Neural cell (in vitro differentiated cells): Measurements from ENCODE around the gene GLIS2. TPM values are rescaled to one million over a fixed set of nuclear protein-coding genes. Genes with fewer than 3 reads are reported as not detected.

Source experiments
- H2AFZ ChIP-seq: fragments of 200-600, 300-800 bp; sonication (generic), shearing (Covaris generic); 2 replicates; pipeline ENCODE4 v1.6.0; 2014; ENCODE audit warnings: low read depth, mild to moderate bottlenecking, antibody characterized with exemption, low read length, moderate library complexity
- H3F3A ChIP-seq: fragments of 200-600 bp; shearing (Covaris generic); 2 replicates; pipeline ENCODE4 v1.6.1; 2016; ENCODE audit warnings: mild to moderate bottlenecking, moderate library complexity, mixed read lengths, antibody characterized with exemption, low read length; ENCODE audit not compliant: insufficient read depth, poor library complexity, severe bottlenecking
- H3K27ac ChIP-seq: fragments of 200-600, 300-800 bp; sonication (generic), shearing (Covaris generic); 2 replicates; pipeline ENCODE4 v1.5.1; 2014; ENCODE audit warnings: mild to moderate bottlenecking, low read length, moderate library complexity
- H3K27me3 ChIP-seq: fragments of 300-800, 200-600 bp; sonication (generic), shearing (Covaris generic); 2 replicates; pipeline ENCODE4 v1.6.0; 2014; ENCODE audit warnings: mild to moderate bottlenecking, low read depth, low read length, moderate library complexity; ENCODE audit not compliant: insufficient read depth
- H3K36me3 ChIP-seq: fragments of 300-800, 200-600 bp; sonication (generic), shearing (Covaris generic); 2 replicates; pipeline ENCODE4 v1.5.1; 2014; ENCODE audit warnings: mild to moderate bottlenecking, antibody characterized with exemption, low read length, moderate library complexity; ENCODE audit not compliant: insufficient read depth
- H3K4me2 ChIP-seq: fragments of 300-800, 200-600 bp; sonication (generic), shearing (Covaris generic); 2 replicates; pipeline ENCODE4 v1.6.0; 2014; ENCODE audit warnings: mild to moderate bottlenecking, low read length
- H3K4me3 ChIP-seq: fragments of 300-800, 200-600 bp; sonication (generic), shearing (Covaris generic); 2 replicates; pipeline ENCODE4 v1.5.1; 2014; ENCODE audit warnings: mild to moderate bottlenecking, low read length, moderate library complexity
- H3K79me2 ChIP-seq: fragments of 200-600 bp; shearing (Covaris generic); replicated peaks from 2 replicates; pipeline ENCODE4 v1.6.0; 2014; ENCODE audit warnings: mild to moderate bottlenecking, low read length, moderate library complexity; ENCODE audit not compliant: insufficient read depth
- H3K9ac ChIP-seq: fragments of 300-800, 200-600 bp; sonication (generic), shearing (Covaris generic); 2 replicates; pipeline ENCODE4 v1.6.1; 2016; ENCODE audit warnings: mild to moderate bottlenecking, low read length, mixed read lengths
- H3K9me2 ChIP-seq: fragments of 200-600 bp; shearing (Covaris generic); 2 replicates; pipeline ENCODE4 v1.6.1; 2016; ENCODE audit warnings: mild to moderate bottlenecking, low read length, mixed read lengths; ENCODE audit not compliant: insufficient read depth
- H3K9me3 ChIP-seq: fragments of 200-600, 300-800 bp; sonication (generic), shearing (Covaris generic); 2 replicates; pipeline ENCODE4 v1.6.1; 2016; ENCODE audit warnings: mild to moderate bottlenecking, mixed run types, low read length, moderate library complexity, mixed read lengths
- H4K20me1 ChIP-seq: fragments of 200-600 bp; shearing (Covaris generic); 2 replicates; pipeline ENCODE4 v1.6.1; 2016; ENCODE audit warnings: mild to moderate bottlenecking, mixed run types; ENCODE audit not compliant: insufficient read depth
- EP300 ChIP-seq: fragments of 450-650 bp; conservative IDR thresholded peaks from 2 replicates; pipeline ENCODE4 v1.6.1; 2014; ENCODE audit warnings: antibody characterized with exemption, mild to moderate bottlenecking, moderate library complexity; ENCODE audit not compliant: poor library complexity, severe bottlenecking
- EZH2 ChIP-seq: fragments of 200-600, 300-800 bp; shearing (Covaris generic), sonication (generic); IDR thresholded peaks from 2 replicates; pipeline ENCODE4 v1.6.1; 2014; ENCODE audit warnings: antibody characterized with exemption, low read length, borderline replicate concordance, mild to moderate bottlenecking; ENCODE audit not compliant: insufficient read depth, poor library complexity, severe bottlenecking
- MXI1 ChIP-seq: fragments of 450-650 bp; conservative IDR thresholded peaks from 2 replicates; pipeline ENCODE4 v1.6.1; 2014; ENCODE audit warnings: antibody characterized with exemption, mild to moderate bottlenecking; ENCODE audit not compliant: poor library complexity, severe bottlenecking
- POLR2AphosphoS5 ChIP-seq: IDR thresholded peaks from 2 replicates; pipeline ENCODE4 v1.6.1; 2012
- RAD21 ChIP-seq: fragments of 450-650 bp; conservative IDR thresholded peaks from 2 replicates; pipeline ENCODE4 v1.6.1; 2014; ENCODE audit warnings: antibody characterized with exemption, mild to moderate bottlenecking, moderate library complexity
- SMC3 ChIP-seq: fragments of 450-650 bp; conservative IDR thresholded peaks from 2 replicates; pipeline ENCODE4 v1.6.1; 2014; ENCODE audit warnings: antibody characterized with exemption, mild to moderate bottlenecking, moderate library complexity; ENCODE audit not compliant: poor library complexity
- TAF1 ChIP-seq: IDR thresholded peaks from 2 replicates; pipeline ENCODE4 v1.6.1; 2012; ENCODE audit warnings: low read depth
- polyA plus RNA-seq: library from polyadenylated mRNA; depleted of rRNA; stranded (reverse); fragments of >200 nt; gene quantifications from 2 replicates; pipeline ENCODE4 v1.2.3, GENCODE V29; 2014
- TF ChIP-seq, protein P1 (sequence below): fragments of 450-650 bp; IDR thresholded peaks from 2 replicates; pipeline ENCODE4 v1.5.1; 2014; ENCODE audit warnings: antibody characterized with exemption, mild to moderate bottlenecking, moderate library complexity; ENCODE audit not compliant: poor library complexity, severe bottlenecking
- TF ChIP-seq, protein P2 (sequence below): IDR thresholded peaks from 2 replicates; pipeline ENCODE4 v1.6.1; 2012; ENCODE audit warnings: borderline replicate concordance

Gene GLIS2
- polyA plus RNA-seq, 1 donor from 2014 or later = 2.6 TPM

DNA sequence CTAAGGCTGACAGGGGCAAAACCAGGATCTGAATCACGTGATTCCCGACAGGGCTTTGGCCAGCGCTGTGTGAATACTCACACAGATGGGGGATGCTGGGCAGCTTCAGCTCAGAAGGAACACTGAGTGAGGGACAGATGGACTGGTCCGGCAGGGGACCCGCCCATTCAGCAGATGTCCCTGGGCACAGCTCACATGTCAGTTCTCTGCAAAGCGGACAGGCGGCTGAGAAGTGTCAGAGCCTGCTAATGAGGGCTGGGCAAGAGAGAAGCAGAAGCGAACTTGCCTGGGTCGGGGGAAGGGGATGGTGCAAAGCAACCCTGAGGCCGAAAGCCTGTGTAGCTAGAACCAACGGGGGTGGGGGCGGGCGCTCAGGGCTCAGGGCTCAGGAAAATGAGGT is 11.9 kb upstream of the GLIS2 start:
- no peak overlapping the region for H3K9ac ChIP-seq
- H3K36me3 ChIP-seq = no peaks in the 10 kb centered on the region
- no peaks in the 10 kb centered on the region for H3K9me3 ChIP-seq
- H2AFZ ChIP-seq = no peak overlapping the region
- H4K20me1 ChIP-seq = no peaks in the 10 kb centered on the region
- no peaks in the 10 kb centered on the region for H3K79me2 ChIP-seq
- H3K4me2 ChIP-seq = no peak overlapping the region
- no peak overlapping the region for H3K4me3 ChIP-seq
- no peaks in the 10 kb centered on the region for H3F3A ChIP-seq
- H3K27me3 ChIP-seq = no peaks in the 10 kb centered on the region
- no peaks in the 10 kb centered on the region for H3K9me2 ChIP-seq
- no peak overlapping the region for H3K27ac ChIP-seq
- TF ChIP-seq RAD21 (no peak), POLR2AphosphoS5 (no peak), MXI1 (no peak), TAF1 (no peak), EP300 (no peak), SMC3 (no peak), EZH2 (no peak)
- TF ChIP-seq, protein P1, sequence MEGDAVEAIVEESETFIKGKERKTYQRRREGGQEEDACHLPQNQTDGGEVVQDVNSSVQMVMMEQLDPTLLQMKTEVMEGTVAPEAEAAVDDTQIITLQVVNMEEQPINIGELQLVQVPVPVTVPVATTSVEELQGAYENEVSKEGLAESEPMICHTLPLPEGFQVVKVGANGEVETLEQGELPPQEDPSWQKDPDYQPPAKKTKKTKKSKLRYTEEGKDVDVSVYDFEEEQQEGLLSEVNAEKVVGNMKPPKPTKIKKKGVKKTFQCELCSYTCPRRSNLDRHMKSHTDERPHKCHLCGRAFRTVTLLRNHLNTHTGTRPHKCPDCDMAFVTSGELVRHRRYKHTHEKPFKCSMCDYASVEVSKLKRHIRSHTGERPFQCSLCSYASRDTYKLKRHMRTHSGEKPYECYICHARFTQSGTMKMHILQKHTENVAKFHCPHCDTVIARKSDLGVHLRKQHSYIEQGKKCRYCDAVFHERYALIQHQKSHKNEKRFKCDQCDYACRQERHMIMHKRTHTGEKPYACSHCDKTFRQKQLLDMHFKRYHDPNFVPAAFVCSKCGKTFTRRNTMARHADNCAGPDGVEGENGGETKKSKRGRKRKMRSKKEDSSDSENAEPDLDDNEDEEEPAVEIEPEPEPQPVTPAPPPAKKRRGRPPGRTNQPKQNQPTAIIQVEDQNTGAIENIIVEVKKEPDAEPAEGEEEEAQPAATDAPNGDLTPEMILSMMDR = no peak
- TF ChIP-seq, protein P2, sequence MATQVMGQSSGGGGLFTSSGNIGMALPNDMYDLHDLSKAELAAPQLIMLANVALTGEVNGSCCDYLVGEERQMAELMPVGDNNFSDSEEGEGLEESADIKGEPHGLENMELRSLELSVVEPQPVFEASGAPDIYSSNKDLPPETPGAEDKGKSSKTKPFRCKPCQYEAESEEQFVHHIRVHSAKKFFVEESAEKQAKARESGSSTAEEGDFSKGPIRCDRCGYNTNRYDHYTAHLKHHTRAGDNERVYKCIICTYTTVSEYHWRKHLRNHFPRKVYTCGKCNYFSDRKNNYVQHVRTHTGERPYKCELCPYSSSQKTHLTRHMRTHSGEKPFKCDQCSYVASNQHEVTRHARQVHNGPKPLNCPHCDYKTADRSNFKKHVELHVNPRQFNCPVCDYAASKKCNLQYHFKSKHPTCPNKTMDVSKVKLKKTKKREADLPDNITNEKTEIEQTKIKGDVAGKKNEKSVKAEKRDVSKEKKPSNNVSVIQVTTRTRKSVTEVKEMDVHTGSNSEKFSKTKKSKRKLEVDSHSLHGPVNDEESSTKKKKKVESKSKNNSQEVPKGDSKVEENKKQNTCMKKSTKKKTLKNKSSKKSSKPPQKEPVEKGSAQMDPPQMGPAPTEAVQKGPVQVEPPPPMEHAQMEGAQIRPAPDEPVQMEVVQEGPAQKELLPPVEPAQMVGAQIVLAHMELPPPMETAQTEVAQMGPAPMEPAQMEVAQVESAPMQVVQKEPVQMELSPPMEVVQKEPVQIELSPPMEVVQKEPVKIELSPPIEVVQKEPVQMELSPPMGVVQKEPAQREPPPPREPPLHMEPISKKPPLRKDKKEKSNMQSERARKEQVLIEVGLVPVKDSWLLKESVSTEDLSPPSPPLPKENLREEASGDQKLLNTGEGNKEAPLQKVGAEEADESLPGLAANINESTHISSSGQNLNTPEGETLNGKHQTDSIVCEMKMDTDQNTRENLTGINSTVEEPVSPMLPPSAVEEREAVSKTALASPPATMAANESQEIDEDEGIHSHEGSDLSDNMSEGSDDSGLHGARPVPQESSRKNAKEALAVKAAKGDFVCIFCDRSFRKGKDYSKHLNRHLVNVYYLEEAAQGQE = no peak

DNA sequence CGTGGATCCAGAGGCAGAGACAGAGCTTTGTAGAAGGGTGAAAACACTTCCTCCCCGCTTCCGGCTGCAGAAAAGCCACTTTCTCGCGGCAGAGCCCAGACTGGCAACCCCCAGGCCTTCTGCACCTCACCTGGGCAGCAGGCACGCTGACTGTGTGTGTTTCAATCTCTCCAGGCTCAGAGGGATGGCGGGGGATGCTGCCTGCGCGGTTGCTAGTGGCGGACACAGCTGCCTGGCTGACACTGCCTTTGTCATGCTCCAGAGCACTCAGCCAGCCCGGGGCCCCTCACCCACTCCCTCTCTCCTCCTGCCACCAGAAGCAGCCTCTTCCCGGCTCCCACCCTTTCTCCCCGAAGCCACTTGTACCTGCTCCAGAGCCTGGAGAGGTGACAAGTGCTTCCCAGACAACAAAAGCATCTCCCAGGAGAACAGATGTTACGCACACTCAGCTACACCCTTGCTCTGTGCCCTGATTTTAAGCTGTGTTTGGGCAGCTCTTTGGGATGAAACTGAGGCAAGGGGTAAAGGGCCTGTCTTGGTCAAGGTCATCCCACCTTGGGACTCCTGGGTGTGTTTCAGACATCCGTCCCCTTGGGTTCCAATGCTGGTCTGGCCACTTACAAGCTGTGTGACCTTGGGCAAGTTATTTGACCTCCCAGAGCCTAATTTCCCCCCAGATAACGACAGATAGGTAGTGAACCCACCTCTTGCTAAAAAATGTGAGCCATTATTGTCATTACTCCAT is 9.2 kb upstream of the GLIS2 start:
- H3K9ac ChIP-seq = peak overlapping the region; percentile 64
- no peaks in the 10 kb centered on the region for H3K36me3 ChIP-seq
- H3K4me3 ChIP-seq = peak overlapping the region; percentile 59
- H3F3A ChIP-seq = no peaks in the 10 kb centered on the region
- H2AFZ ChIP-seq = peak overlapping the region; percentile 51
- H3K9me2 ChIP-seq = no peaks in the 10 kb centered on the region
- H3K27me3 ChIP-seq = no peaks in the 10 kb centered on the region
- TF ChIP-seq EP300 = peak; percentile 50
- peak; percentile 43 for TF ChIP-seq RAD21
- TF ChIP-seq POLR2AphosphoS5 = peak; percentile 82
- TF ChIP-seq EZH2 = no peak
- TF ChIP-seq TAF1 = peak; percentile 77
- TF ChIP-seq, protein P1 = no peak
- TF ChIP-seq MXI1 = no peak
- peak; percentile 51 for TF ChIP-seq SMC3
- TF ChIP-seq, protein P2 = peak; percentile 86
- no peak overlapping the region for H3K4me2 ChIP-seq
- H4K20me1 ChIP-seq = no peaks in the 10 kb centered on the region
- H3K27ac ChIP-seq = peak overlapping the region; percentile 68
- no peaks in the 10 kb centered on the region for H3K9me3 ChIP-seq
- H3K79me2 ChIP-seq = no peaks in the 10 kb centered on the region
